ENCODE results near the gene KRTAP10-1.

The KRTAP10-1 gene

GRCh38 chr21:44547656-44548331, 7.8 kb upstream of the KRTAP10-1 start:
- no peak for FAIRE-seq

- FAIRE-seq = no peak
Measured at GRCh38 chr21:44544566-44544965, 4.6 kb upstream of the KRTAP10-1 start.

- no peak for FAIRE-seq
Measured at GRCh38 chr21:44542716-44543115, 2.7 kb upstream of the KRTAP10-1 start.

- FAIRE-seq = no peak
Measured at GRCh38 chr21:44540741-44541288, 820 bp upstream of the KRTAP10-1 start.

- FAIRE-seq = no peak
Measured at GRCh38 chr21:44539046-44539445, 949 bp downstream of the KRTAP10-1 start.

- no peak for FAIRE-seq
Measured at GRCh38 chr21:44537930-44538911, 1.8 kb downstream of the KRTAP10-1 start.

GRCh38 chr21:44535963-44536362, 4.0 kb downstream of the KRTAP10-1 start:
- no peak for FAIRE-seq

GRCh38 chr21:44534688-44535087, 5.3 kb downstream of the KRTAP10-1 start:
- no peak for FAIRE-seq

- FAIRE-seq = no peak
Measured at GRCh38 chr21:44533891-44534627, 5.9 kb downstream of the KRTAP10-1 start.

GRCh38 chr21:44533121-44533890, 6.7 kb downstream of the KRTAP10-1 start:
- no peak for FAIRE-seq

- FAIRE-seq = no peak
Measured at GRCh38 chr21:44532712-44533111, 7.3 kb downstream of the KRTAP10-1 start.

- FAIRE-seq = no peak
Measured at GRCh38 chr21:44531606-44532564, 8.1 kb downstream of the KRTAP10-1 start.

GRCh38 chr21:44530903-44531605, 8.9 kb downstream of the KRTAP10-1 start:
- FAIRE-seq = no peak

- FAIRE-seq = no peak
Measured at GRCh38 chr21:44530221-44530902, 9.6 kb downstream of the KRTAP10-1 start.

GRCh38 chr21:44529503-44530125, 10.4 kb downstream of the KRTAP10-1 start:
- FAIRE-seq = no peak

GRCh38 chr21:44529011-44529421, 11.0 kb downstream of the KRTAP10-1 start:
- FAIRE-seq = no peak

- FAIRE-seq = no peak
Measured at GRCh38 chr21:44528634-44528995, 11.4 kb downstream of the KRTAP10-1 start.

GRCh38 chr21:44527983-44528633, 11.9 kb downstream of the KRTAP10-1 start:
- no peak for FAIRE-seq
